GM21717 (cell line): ENCODE results near the gene STARD10.

ENCODE experiments used
- ATAC-seq: cut with Tn5 transposase; IDR thresholded peaks from one replicate; pipeline ENCODE4 v1.9.1; 2021; ENCODE audit warnings: mild to moderate bottlenecking, moderate library complexity; ENCODE audit not compliant: unreplicated experiment

Gene STARD10

DNA sequence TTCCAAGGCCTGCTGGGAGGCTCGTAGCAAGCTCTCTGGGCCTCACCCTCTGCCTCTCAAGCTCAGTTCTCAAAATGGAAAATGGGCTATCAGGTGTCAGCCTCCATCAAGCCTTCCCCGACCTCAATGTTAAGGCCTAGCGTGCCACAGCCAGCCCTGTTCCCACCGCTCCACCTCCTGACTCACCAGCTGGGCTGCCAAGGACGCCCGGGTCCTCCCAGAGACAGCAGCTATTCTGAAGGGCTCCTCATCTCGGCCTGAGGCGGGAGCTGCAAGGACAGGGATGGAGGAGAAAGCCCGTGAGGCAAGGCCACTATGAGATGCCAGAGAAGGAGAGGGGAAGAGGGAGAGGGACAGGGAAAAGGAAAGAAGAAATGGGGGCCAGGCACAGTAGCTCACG, 61.5 kb downstream of the STARD10 start:
- no peak for ATAC-seq

DNA sequence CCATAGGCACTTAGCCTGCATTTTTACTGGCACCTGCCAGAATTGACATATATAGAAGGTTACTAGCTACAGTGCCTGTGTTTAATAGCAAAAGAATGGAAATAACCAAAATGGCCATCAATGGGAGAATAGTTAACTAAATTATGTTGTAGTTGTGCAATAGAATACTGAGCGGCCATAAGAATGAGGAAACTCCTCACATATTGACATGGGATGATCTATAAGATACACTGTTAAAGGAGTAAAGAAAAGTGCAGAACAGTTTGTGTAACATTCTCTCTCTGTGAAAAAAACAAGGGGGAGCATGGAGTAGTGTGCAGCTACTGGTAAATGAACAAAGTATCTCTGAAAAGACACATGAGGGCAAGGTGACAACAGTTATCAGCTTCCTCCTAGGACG, 63.1 kb downstream of the STARD10 start:
- no peak for ATAC-seq

DNA sequence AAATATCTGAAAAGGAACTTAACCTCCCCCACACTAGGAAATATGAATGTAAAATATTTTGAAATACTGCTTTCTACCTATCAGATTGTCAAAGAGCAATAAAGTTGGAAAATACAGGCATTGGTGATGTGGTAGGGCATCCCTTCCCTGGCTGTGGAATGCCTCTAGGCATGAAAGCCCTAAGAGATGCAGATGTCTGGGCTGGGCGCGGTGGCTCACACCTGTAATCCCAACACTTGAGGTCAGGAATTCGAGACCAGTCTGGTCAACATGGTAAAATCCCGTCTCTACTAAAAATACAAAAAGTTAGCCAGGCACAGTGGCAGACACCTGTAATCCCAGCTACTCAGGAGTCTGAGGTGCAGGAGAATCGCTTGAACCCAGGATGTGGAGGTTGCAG, 63.6 kb downstream of the STARD10 start:
- ATAC-seq, result no peak

DNA sequence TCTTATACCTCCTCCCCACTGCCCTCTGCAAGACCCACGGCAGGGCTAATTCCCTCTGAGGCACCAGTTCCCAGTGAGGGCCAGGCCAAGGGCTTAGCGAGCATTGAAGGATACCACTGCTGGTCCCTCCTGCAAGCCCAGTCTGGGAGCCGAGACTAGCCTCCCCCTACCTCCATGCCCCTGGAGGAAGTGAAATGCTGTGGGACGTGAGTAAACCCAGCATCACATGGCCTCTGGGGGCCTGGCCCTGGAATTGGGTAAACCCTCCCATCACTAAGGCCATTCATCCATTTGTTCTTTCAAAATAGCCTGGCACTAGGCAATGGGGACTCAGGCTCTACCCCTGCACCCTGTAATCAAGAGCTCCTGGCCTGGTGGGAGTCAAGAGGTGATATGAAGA, 66.3 kb downstream of the STARD10 start:
- no peak for ATAC-seq

DNA sequence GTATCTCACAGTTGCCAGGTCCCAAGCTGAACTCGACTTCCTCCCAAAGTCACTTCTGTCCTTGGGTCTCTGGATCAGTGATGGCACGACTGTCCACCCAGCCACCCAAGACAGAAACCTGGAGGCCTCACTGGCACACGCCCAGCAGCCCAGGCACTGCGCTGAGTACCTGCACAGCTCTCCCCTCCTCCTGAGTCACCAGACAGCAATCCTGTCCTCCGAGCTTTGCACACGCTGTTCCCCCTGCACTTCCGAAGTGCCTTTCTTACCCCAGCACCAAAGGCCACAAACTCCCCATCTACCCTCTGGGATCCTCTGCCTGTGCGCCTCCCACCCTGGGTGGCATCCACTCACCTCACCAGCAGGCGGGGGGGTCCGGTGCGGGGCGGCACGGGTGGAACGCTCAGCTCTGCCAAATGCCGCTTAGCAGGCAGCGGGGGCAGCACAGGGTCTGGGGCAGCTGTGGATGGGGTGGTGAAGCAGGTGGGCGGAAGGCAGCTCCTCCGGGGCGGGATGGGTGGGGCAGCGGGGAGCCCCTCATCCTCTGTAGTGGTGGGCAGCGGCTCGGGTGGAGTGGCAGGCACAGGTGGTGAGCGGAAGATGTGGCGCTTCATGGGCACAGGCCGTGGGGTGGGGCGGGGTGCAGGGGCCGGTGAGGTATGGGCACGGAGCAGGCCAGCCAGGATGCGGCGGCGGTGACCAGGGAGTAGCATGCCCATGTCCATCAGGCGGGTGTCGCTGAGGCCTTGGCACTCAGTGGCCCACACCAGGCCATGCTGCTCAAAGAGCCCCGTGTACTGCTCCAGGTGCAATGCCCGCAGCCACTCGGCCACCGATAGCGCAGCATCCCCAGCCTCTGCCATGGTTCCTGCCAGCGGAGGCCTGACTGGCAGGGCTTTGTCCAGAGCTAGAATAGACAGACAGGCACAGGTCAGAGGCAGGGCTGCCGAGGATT, 67.3 kb downstream of the STARD10 start:
- no peak for ATAC-seq

DNA sequence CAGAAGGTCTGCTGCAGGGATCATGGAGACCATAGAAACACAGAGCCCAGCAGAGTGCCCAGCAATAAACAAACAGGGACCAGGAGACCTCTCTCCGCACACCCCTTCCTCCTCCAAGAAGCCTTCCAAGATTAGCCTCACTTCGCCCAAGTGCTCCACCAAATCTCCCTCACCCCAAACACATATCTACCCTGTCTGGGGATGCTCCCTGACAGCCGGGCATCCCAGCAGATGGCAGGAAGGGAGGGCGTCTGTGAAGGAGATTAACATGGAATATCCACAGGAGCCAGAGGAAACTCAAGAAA, 68.2 kb downstream of the STARD10 start:
- ATAC-seq, result no peak

DNA sequence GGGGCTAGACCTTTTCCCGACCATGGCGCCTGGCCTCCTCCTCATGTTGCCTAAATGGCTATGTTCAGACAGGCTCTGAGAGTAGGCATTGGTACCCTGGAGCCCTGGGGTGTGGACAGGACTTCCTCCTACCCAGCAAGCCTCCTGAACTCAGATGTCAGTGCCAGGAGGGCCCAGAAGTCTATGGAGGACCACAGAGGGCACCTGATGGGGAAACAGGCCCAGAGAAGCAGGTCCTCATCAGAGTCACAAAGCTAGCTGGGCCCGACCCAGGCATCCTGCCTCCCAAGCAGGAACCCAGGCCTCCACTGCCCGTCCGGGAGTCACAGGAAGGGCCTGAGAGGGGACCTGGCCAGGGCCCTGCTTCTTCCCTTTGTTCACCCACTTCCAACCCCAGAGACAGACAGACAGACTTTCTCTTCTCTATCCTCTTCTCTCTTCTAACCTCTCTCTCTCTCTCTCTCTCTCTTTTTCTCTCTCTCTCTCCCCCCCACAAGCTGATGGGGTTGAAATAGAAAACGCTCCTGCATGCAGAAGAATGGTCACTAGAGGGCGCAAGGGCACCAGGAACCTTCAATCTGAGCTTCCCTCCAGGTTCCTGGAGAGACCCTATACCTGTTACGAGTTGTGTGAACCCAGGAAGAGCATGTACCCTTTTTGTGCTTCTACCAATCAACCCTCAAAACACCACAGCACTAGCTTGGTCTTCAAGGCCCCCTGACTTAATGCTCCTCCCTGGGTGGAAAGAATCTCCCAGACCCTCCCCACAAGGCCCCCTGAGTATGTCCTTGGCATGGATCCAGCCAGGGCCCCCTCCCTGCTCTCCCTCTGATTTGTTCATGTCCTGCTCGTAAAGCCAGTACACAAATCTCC, 68.8 kb downstream of the STARD10 start:
- ATAC-seq, result no peak

DNA sequence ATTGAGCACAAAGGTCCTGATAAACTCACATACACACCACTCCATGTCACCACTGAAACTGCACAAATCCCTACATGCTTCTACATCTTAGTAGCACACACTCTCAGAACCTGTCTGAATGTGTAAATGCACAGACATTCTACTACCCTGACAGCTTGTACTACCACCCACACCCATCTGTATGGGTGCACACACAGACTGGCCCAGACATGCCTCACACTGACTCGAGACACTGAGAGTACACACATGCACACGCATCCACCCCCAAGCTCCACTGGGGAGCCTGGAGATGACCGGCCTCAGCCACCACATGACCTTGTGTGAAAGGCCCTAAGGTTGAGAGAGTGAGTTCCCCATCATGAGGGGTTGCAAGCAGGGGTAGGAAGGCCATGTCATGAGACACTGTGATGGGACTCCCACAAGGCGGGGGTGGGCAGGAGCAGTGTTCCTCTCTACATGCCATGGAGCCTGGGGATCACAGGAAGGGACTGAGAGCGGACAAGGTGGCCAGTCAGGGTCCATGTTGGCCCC, 69.8 kb downstream of the STARD10 start:
- no peak for ATAC-seq

DNA sequence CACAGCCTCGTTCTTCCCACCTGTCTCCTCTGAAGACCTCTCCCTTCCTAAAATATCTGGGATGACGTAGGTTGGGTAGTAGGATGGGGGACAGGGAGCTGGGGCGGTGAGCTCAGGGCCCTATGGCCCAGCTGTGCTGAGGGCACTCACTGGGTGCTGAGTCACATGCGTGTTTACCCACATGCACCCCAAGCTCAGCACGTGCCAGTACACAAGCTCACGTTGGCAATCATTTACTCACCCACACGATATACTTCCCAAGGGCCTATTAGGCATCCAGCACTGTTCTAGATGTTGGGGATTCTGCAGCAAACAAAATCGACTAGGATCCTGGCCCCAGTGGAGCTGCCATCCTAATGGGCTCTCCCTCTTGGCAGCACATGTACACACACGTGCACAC, 70.3 kb downstream of the STARD10 start:
- no peak for ATAC-seq

DNA sequence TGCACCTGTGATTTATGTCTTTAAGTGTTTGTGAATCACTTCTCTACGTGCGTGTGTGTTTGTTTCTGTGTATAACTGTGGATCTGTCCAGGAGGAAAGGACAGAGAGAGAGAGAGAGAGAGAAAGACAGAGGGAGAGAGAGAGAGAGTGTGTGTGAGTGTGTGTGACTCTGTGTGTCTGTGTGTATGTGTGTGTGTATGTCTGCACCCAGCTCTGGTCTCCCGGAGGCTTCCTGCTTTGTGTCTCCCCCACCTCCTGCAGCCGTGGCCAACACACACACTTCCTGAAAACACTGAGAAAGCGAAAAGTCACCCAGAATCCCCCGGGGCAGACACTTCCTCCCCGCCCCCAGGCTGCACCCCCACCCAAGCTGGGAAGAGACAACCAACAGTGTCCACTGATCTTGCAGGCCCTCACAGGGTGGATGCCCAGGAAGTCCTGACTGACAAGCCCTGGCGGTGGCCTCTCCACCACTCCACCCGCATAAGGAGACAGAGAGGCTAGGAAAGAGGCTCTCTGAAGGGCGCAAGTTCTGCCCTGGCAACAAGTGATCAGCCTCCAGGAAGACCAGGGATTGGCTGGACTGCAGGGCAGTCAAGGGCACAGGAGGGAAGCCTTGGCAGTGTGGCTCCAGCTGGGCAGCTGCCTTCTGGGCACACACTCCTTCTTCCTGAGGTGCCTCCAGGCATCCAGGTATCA, 71.6 kb downstream of the STARD10 start:
- ATAC-seq, result peak; percentile 71

DNA sequence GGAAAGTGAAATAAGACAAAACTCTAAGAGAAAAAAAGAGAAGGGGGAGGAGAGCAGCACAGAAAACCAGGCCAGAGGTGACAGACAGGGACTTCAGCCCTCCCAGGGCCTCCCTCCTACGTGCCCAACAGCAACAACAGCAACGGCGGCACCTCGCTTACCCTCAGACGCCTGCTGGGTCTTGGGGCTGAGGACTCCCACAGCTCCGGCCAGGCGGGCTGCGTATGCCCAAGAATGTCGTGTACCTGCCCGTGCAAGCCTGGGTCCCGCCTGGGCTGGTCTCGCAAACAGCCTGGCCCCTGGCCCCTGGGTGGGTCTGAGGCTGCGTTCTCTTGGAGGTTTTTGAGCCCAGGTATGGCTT, 72.2 kb downstream of the STARD10 start:
- no peak for ATAC-seq

DNA sequence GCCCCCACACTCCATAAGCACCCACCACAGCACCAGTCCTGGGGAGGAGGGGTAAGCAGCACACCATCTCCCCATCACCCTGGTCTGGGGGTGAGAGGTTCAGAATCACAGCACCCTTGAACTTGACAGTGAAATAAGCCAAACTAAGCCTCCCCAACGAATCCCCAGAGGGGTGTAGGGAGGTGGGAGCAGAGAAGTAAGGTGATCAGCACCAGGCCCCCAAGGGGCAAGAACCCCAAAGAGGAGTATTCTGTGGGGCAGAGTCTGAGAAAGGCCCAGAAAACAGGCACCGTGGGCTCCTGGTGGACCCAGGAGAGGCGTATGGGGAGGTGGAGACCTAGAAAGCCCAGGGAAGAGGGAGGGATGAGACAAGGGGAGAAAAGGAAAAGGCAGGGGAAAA, 72.6 kb downstream of the STARD10 start:
- no peak for ATAC-seq

DNA sequence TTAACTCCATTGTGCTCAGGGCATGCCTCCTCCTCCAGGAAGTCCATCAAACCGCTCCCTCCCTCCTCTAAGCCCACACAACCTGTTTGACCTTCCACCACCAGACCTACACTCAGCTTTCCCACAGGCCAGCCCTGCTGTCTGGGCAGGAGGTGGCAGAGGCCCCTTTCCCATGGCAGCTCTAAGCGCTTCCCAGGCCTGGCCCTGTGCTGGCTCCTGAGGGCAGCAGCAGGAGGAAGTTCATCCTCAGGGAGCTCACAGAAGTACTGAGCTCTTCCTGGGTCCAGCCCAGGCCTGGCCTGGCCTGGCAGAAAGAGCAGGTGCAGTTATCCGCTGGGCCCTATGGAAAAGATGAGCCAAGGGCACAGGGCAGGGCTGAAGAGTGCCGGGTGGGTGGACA, 73.1 kb downstream of the STARD10 start:
- no peak for ATAC-seq

DNA sequence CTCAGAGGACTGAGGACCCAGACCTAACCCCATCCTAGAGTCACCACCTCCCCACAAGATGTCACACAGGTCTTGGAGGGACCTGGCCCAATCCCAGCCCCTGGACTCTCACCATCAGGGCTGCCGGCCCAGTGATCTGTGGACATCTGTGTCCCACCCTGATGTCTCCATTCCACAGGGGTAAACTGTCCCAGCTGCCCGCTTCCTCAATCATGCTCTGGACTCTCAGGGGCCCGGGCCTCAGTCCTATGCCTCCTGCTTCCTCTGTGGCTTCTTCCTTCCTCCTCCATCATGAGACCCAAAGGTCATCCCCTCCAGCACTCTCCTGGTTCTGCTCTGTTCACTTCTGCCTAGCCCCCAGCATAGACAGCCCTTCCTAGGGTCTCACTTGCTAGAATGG, 73.8 kb downstream of the STARD10 start:
- no peak for ATAC-seq

DNA sequence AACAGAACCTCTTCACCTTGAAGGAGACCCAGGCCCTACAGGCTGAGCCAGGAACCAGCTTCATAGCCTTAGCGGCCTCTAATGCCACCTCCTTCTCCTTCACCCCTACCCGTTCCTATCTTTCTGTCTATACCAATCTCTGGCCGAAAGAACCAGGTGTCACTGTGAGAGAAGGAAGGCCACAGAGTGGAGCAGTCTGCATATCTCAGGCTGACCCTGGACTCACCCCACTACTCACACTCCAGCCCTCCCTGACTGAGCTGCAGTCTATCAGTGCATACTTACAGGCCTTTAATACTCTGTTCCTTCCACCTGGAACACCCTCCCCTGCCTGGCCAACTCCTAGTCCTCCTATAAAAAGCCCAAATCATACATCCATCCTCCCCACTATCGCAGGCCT, 74.3 kb downstream of the STARD10 start:
- no peak for ATAC-seq

DNA sequence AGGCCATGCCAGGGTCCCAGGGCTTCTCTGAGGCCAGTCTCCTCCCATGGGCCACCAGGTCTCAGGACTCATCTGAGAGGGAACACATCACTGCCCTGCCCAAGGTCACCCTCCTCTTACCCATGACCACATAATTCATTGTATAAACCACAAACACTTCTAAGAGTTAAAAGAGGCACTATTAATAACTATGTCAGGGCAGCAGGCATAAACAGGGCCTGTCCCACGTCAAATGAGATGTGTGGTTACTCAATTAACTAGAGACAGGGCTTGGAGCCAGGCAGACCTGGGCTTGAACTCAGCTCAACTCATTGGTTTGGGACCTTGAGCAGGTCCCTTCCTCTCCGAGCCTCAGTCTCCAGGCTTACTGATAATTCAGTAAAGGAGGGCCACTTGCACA, 74.7 kb downstream of the STARD10 start:
- no peak for ATAC-seq

DNA sequence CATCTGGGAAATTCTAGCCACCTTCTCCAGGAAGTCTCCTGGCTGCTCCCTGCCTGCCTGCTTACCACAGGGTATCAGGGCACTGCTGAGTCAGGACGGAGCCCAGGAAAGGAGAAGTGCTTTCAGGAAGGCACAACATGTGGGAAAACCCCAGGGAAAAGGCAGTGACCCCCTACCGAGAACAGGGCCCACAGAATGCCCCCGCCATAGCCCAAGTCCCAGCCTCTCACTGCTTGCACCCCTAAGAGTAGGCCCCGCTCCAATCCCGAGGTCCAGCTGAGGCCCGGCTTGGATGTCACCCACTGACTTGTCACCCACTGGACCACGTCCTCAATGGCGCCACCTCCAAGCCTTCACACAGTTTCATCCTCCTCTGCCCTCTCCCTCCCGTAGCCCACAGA, 75.7 kb downstream of the STARD10 start:
- no peak for ATAC-seq

DNA sequence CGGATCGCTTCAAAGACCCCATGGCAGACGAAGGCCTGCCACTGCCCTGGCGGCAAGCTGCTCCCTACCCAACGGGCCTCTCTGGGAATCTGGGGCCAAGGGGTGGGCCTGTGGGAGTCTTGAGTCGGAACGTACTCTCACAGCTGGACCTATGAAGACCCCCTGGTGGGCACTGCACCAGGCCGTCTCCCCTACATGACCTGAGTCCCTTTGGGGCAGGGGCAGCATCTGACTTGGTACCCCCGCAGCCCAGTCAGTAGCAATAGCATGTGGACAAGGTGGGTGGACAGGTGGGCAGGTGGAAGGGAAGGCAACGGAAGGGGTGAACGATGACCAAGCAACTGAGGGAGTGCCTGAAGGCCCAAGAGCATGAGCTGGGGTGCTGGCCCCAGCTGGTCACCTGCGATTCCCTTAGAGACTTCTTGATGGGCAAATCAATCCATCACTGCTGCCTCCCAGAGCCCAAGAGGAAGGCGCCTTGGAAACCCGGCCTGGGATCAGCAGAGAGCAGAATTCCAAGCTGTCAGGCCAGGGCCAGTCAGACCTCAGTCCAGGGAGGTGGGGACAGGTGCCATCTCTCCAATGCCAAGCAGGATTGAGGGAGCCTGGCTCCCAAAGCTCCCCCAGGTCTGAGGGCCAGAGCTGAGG, 76.9 kb downstream of the STARD10 start:
- no peak for ATAC-seq

DNA sequence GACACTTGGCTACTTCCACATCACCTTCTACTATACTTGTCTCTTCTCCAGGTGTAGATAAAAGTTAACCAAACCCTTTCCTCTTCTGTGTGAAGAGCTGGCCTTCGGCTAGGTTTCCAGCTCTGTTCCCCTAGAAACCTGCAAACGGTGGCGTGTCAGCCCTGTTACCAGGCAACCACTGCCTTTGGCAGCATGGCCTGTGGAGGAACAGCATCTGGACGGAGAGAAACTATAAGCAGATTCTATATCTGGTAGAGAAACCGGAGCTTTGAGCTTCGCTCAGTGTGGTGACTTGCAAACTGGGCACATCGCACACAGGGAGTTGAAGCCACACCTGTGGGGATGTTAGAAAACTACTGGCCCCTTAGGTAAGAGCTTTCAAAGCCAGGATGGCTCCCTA, 77.6 kb downstream of the STARD10 start:
- ATAC-seq, result no peak

DNA sequence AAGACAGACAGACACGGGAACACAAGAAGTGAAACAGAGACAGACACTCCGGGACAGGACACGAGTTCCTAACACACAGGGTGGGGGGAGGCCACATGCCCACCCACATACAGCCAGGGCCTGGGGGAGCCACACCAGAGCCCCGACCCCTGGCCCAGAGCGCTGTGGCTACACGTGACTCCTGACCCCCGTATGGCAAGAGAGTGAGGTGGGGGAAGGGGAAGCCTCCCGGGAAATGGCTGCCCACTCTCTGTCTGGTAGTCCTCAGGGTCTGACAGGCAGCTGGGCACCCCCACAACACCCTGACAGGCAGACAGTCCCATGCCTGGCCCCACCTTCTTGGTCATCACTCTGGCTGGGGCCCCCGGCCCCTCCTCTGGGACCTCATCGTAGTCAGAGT, 81.0 kb downstream of the STARD10 start:
- no peak for ATAC-seq
